GM23338 (cell line): ENCODE results near the gene RNF8. TPM values are rescaled to one million over a fixed set of nuclear protein-coding genes. Genes with fewer than 3 reads are reported as not detected.
"Not testable (repeated sequence)": the region's sequence is repeated elsewhere in the genome, so short reads cannot be mapped to it uniquely, and the experiment has no call there.

Experiments used
- ATAC-seq: fragments of 200-7000 bp; cut with Tn5 transposase; 3 replicates; pipeline ENCODE4 v1.9.1; 2020
- DNase-seq: peaks from one replicate; pipeline ENCODE4 v3.0.0-alpha.2; 2015; ENCODE audit warnings: low spot score
- H2AFZ ChIP-seq: fragments of 200-600 bp; sonication (generic); 2 replicates; pipeline ENCODE4 v1.8.0; 2016; ENCODE audit warnings: antibody characterized with exemption, mild to moderate bottlenecking, moderate library complexity
- H3F3A ChIP-seq: fragments of 200-600 bp; sonication (generic); replicated peaks from 2 replicates; pipeline ENCODE4 v1.8.0; 2017; ENCODE audit warnings: antibody characterized with exemption, mixed run types, low read depth
- H3K27ac ChIP-seq: fragments of 200-600 bp; sonication (generic); 2 replicates; pipeline ENCODE4 v1.6.1; 2016; ENCODE audit warnings: low read depth
- H3K27me3 ChIP-seq: fragments of 200-600 bp; sonication (generic); 2 replicates; pipeline ENCODE4 v1.8.0; 2016; ENCODE audit warnings: mild to moderate bottlenecking, mixed run types, moderate library complexity; ENCODE audit not compliant: insufficient read depth
- H3K36me3 ChIP-seq: fragments of 200-600 bp; sonication (generic); 2 replicates; pipeline ENCODE4 v1.8.0; 2016; ENCODE audit warnings: mild to moderate bottlenecking; ENCODE audit not compliant: insufficient read depth
- H3K4me1 ChIP-seq: fragments of 200-600 bp; sonication (generic); 2 replicates; pipeline ENCODE4 v1.8.0; 2016; ENCODE audit warnings: mild to moderate bottlenecking, moderate library complexity; ENCODE audit not compliant: insufficient read depth
- H3K4me2 ChIP-seq: fragments of 200-600 bp; sonication (generic); 2 replicates; pipeline ENCODE4 v1.7.1; 2017; ENCODE audit warnings: mixed run types
- H3K4me3 ChIP-seq: fragments of 200-600 bp; sonication (generic); 2 replicates; pipeline ENCODE4 v1.6.1; 2016; ENCODE audit warnings: mixed run types
- H3K79me2 ChIP-seq: fragments of 200-600 bp; sonication (generic); replicated peaks from 2 replicates; pipeline ENCODE4 v1.8.0; 2017; ENCODE audit warnings: mild to moderate bottlenecking; ENCODE audit not compliant: insufficient read depth
- H3K9me2 ChIP-seq: fragments of 200-600 bp; sonication (generic); 2 replicates; pipeline ENCODE4 v1.8.0; 2017; ENCODE audit not compliant: insufficient read depth
- H4K20me1 ChIP-seq: fragments of 200-600 bp; sonication (generic); replicated peaks from 2 replicates; pipeline ENCODE4 v1.8.0; 2017; ENCODE audit warnings: mild to moderate bottlenecking; ENCODE audit not compliant: insufficient read depth
- H3K27ac Mint-ChIP-seq: 2 replicates; pipeline ENCODE4 v1.8.0; 2020; ENCODE audit warnings: inconsistent platforms, mild to moderate bottlenecking, moderate library complexity, mixed read lengths
- H3K27me3 Mint-ChIP-seq: 3 replicates; pipeline ENCODE4 v1.8.0; 2022; ENCODE audit warnings: low read depth, mild to moderate bottlenecking, moderate library complexity, mixed read lengths, inconsistent platforms; ENCODE audit not compliant: insufficient read depth, poor library complexity
- H3K36me3 Mint-ChIP-seq: 3 replicates; pipeline ENCODE4 v1.8.0; 2021; ENCODE audit warnings: low read depth, mild to moderate bottlenecking, inconsistent platforms, moderate library complexity, mixed read lengths
- H3K4me1 Mint-ChIP-seq: 3 replicates; pipeline ENCODE4 v1.8.0; 2020; ENCODE audit warnings: mild to moderate bottlenecking, inconsistent platforms, mixed read lengths
- H3K4me3 Mint-ChIP-seq: 3 replicates; pipeline ENCODE4 v1.8.0; 2021; ENCODE audit warnings: moderate library complexity, mild to moderate bottlenecking, inconsistent platforms, mixed read lengths
- H3K9me3 Mint-ChIP-seq: 3 replicates; pipeline ENCODE4 v1.8.0; 2020; ENCODE audit warnings: moderate library complexity, mild to moderate bottlenecking, inconsistent platforms, mixed read lengths
- CREB1 ChIP-seq: fragments of 250-450 bp; sonication (Bioruptor Pico); IDR thresholded peaks from 2 replicates; pipeline ENCODE4 v1.5.0; 2020; ENCODE audit warnings: low read depth, mild to moderate bottlenecking, moderate library complexity
- CTCF ChIP-seq, 2 experiments: fragments of 200-600 bp in 1 of 2; sonication (generic) in 1 of 2; conservative IDR thresholded peaks; 2 replicates each; pipeline versions ENCODE4 v1.5.1 to v1.6.1; 2016 to 2017; ENCODE audit warnings: antibody characterized with exemption in 2 of 2, low read depth in 2 of 2, mild to moderate bottlenecking in 2 of 2, moderate library complexity in 1 of 2
- ETS1 ChIP-seq: IDR thresholded peaks from 2 replicates; pipeline ENCODE4 v1.6.1; 2016; ENCODE audit warnings: antibody characterized with exemption
- EZH2phosphoT487 ChIP-seq: fragments of 200-600 bp; sonication (generic); IDR thresholded peaks from one replicate; pipeline ENCODE4 v1.8.1; 2018; ENCODE audit warnings: antibody characterized with exemption; ENCODE audit not compliant: unreplicated experiment
- JUNB ChIP-seq: IDR thresholded peaks from one replicate; pipeline ENCODE4 v1.6.1; 2016; ENCODE audit warnings: antibody characterized with exemption; ENCODE audit not compliant: unreplicated experiment
- NANOG ChIP-seq: IDR thresholded peaks from 2 replicates; pipeline ENCODE4 v1.6.1; 2016; ENCODE audit warnings: antibody characterized with exemption, borderline replicate concordance
- POLR2AphosphoS5 ChIP-seq: IDR thresholded peaks from 2 replicates; pipeline ENCODE4 v1.6.1; 2016; ENCODE audit warnings: antibody characterized with exemption, low read depth
- REST ChIP-seq: IDR thresholded peaks from one replicate; pipeline ENCODE4 v1.6.1; 2018; ENCODE audit warnings: antibody characterized with exemption; ENCODE audit not compliant: unreplicated experiment
- ZNF114 ChIP-seq: fragments of 250-450 bp; sonication (Bioruptor Pico); IDR thresholded peaks from 2 replicates; pipeline ENCODE4 v1.5.0; 2020; ENCODE audit warnings: mild to moderate bottlenecking, moderate library complexity
- ZNF331 ChIP-seq: fragments of 250-450 bp; sonication (Bioruptor Pico); IDR thresholded peaks from 2 replicates; pipeline ENCODE4 v1.5.0; 2020; ENCODE audit warnings: low read depth, mild to moderate bottlenecking, moderate library complexity
- polyA plus RNA-seq: library from polyadenylated mRNA; unstranded; fragments of >200 nt; fragmentation: Nextera tagmentation; extraction: Ambion mirVana; gene quantifications from 2 replicates; pipeline ENCODE4 v1.2.1, GENCODE V29; 2016
- total RNA-seq: library from RNA; depleted of rRNA; stranded (reverse); fragments of >200 nt; shearing (Covaris generic); gene quantifications from 2 replicates; pipeline ENCODE4 v1.2.3, GENCODE V29; 2014

The RNF8 gene
- total and polyA plus RNA-seq, 2 experiments from 2014 or later, result 41.6 to 55.2 TPM

GRCh38 chr6:37441651-37442050, 87.9 kb downstream of the RNF8 start (continued):
- TF ChIP-seq ETS1 (no peak), POLR2AphosphoS5 (no peak), ZNF114 (no peak), EZH2phosphoT487 (no peak)

- H3K9me2 ChIP-seq, result no peaks in the 10 kb centered on the region
- DNase-seq (no peak), ATAC-seq (no peak)
- no peak overlapping the region for H2AFZ ChIP-seq
- TF ChIP-seq CTCF (conservative IDR thresholded peaks at IDR 0.05; ENCODE audit: low read depth in 2 of 2) (no peak), NANOG (no peak), CREB1 (no peak), EZH2phosphoT487 (no peak), POLR2AphosphoS5 (no peak), ZNF331 (CRISPR knock-in tag) (no peak), REST (no peak), ETS1 (no peak), JUNB (no peak)
- no peaks in the 10 kb centered on the region for H3K4me1 ChIP-seq
- no peak overlapping the region for H3K27ac Mint-ChIP-seq
- no peaks in the 10 kb centered on the region for H3K4me1 Mint-ChIP-seq
- peaks cover 1% of the 10 kb centered on the region for H3K27me3 Mint-ChIP-seq
- H3K79me2 ChIP-seq, result peaks cover 12% of the 10 kb centered on the region
- peaks cover 25% of the 10 kb centered on the region for H3K36me3 ChIP-seq
- no peak overlapping the region for H3K4me3 Mint-ChIP-seq
- H4K20me1 ChIP-seq, result peaks cover 23% of the 10 kb centered on the region
- no peaks in the 10 kb centered on the region for H3F3A ChIP-seq
- peaks cover 29% of the 10 kb centered on the region for H3K36me3 Mint-ChIP-seq
- no peaks in the 10 kb centered on the region for H3K9me3 Mint-ChIP-seq
- H3K27me3 ChIP-seq, result no peaks in the 10 kb centered on the region
- no peak overlapping the region for H3K4me2 ChIP-seq
- H3K4me3 ChIP-seq, result no peak overlapping the region
- H3K27ac ChIP-seq, result no peak overlapping the region
Observed at GRCh38 chr6:37442416-37443215, 88.8 kb downstream of the RNF8 start.

- not testable (repeated sequence) for H3K4me1 ChIP-seq, H3K9me3 Mint-ChIP-seq, H3K9me2 ChIP-seq, H3K4me1 Mint-ChIP-seq, H3K4me3 ChIP-seq, DNase-seq, H3K27ac Mint-ChIP-seq, H3K27me3 ChIP-seq, H3K27me3 Mint-ChIP-seq, H3K4me3 Mint-ChIP-seq, H3K27ac ChIP-seq, ATAC-seq, H3K4me2 ChIP-seq, H2AFZ ChIP-seq, H3F3A ChIP-seq
- H3K79me2 ChIP-seq, result peaks cover 12% of the 10 kb centered on the region; the same call in 1 of the 2 replicates
- H3K36me3 ChIP-seq, result peaks cover 29% of the 10 kb centered on the region
- H4K20me1 ChIP-seq, result peaks cover 23% of the 10 kb centered on the region
- peaks cover 26% of the 10 kb centered on the region for H3K36me3 Mint-ChIP-seq
Observed at GRCh38 chr6:37443216-37443542, 89.4 kb downstream of the RNF8 start.
